Left ventricle myocardium inferior (tissue), 1 donor: ENCODE data around the gene PALLD. TPM values are rescaled to one million over a fixed set of nuclear protein-coding genes. Genes with fewer than 3 reads are reported as not detected.
A peak's percentile ranks its signal among the peaks of the same experiment; 100 is the strongest.

ENCODE experiments used
- DNase-seq: peaks from one replicate; pipeline ENCODE4 v3.0.0-alpha.2; 2020
- H3K27ac ChIP-seq: fragments of 200-600 bp; replicated peaks from 2 replicates; pipeline ENCODE4 v1.8.0; 2021
- H3K27me3 ChIP-seq: fragments of 200-600 bp; 2 replicates; pipeline ENCODE4 v1.8.0; 2021; ENCODE audit warnings: low read depth
- H3K36me3 ChIP-seq: fragments of 200-600 bp; 2 replicates; pipeline ENCODE4 v1.8.0; 2021
- H3K4me1 ChIP-seq: fragments of 200-600 bp; 2 replicates; pipeline ENCODE4 v1.8.0; 2021
- H3K4me3 ChIP-seq: fragments of 200-600 bp; 2 replicates; pipeline ENCODE4 v1.8.0; 2021; ENCODE audit warnings: mild to moderate bottlenecking, moderate library complexity
- H3K9me3 ChIP-seq: fragments of 200-600 bp; replicated peaks from 2 replicates; pipeline ENCODE4 v1.8.0; 2021
- intact Hi-C: fragments of 100-400 bp; cut with micrococcal nuclease; formaldehyde crosslinking; loops from one replicate; pipeline ENCODE4 v1.11.0; 2022
- total RNA-seq: library from RNA; stranded (reverse); fragmentation: NEBNext Ultra II Directional; extraction: Animal tissue kit (Norgen Biotek cat#: 25700); gene quantifications from one replicate; pipeline ENCODE4 v1.2.1, GENCODE V29; 2021
- TF ChIP-seq, protein P1 (sequence below): fragments of 200-600 bp; IDR thresholded peaks from 2 replicates; pipeline ENCODE4 v1.8.0; 2021; ENCODE audit warnings: antibody characterized with exemption, mild to moderate bottlenecking, borderline replicate concordance
- donor health status: DM: no; HTN: yes; CAD: no; lungs with severe emphysema.

The PALLD gene
- total RNA-seq, 1 donor from 2014 or later: 871 TPM

DNA sequence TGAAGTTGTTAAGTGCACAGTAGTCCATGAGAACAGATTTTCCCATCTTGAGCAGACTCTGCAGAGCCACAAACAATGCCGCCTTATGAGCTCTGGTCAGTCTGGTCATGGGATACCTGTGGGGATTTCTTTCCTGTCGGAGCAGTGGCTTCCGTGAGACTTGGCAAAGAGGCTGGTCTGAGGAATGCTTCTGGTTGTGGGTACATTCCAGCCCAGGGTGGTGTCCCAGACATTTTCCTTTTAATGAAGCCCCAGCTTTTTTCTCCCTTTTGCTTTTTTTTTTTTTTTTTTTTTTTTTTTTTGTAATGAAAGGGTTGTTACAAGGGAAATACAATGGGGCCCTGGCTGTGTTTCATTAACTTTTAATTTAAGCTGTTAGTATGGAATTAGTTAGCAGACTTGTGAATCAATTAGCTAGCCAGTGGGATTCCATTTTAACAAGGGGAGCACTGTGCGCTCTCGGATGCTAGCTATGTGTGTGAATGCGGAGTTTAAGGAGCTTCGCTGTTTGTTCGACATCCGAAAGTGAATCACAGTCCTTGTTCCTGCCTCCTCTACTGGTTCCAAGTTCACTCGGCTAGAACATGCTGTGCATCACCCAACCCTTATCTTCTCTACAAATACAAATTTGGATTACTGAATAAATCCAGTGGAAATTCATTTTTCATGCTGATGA is 288.1 kb downstream of the PALLD start:
- H3K27ac ChIP-seq: peak overlapping the region; percentile 58
- intact Hi-C loops: no loop called here
- H3K4me1 ChIP-seq: peaks cover 32% of the 10 kb centered on the region
- H3K27me3 ChIP-seq: no peaks in the 10 kb centered on the region
- H3K36me3 ChIP-seq: no peaks in the 10 kb centered on the region
- TF ChIP-seq, protein P1, sequence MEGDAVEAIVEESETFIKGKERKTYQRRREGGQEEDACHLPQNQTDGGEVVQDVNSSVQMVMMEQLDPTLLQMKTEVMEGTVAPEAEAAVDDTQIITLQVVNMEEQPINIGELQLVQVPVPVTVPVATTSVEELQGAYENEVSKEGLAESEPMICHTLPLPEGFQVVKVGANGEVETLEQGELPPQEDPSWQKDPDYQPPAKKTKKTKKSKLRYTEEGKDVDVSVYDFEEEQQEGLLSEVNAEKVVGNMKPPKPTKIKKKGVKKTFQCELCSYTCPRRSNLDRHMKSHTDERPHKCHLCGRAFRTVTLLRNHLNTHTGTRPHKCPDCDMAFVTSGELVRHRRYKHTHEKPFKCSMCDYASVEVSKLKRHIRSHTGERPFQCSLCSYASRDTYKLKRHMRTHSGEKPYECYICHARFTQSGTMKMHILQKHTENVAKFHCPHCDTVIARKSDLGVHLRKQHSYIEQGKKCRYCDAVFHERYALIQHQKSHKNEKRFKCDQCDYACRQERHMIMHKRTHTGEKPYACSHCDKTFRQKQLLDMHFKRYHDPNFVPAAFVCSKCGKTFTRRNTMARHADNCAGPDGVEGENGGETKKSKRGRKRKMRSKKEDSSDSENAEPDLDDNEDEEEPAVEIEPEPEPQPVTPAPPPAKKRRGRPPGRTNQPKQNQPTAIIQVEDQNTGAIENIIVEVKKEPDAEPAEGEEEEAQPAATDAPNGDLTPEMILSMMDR: no peak
- H3K9me3 ChIP-seq: no peaks in the 10 kb centered on the region
- DNase-seq: no peak
- H3K4me3 ChIP-seq: no peak overlapping the region

GRCh38 chr4:168787334-168787733 is 290.5 kb downstream of the PALLD start:
- TF ChIP-seq, protein P1: no peak
- Histone ChIP-seq H3K4me1 (peaks cover 25% of the 10 kb centered on the region), H3K9me3 (no peaks in the 10 kb centered on the region), H3K27ac (no peak overlapping the region), H3K27me3 (no peaks in the 10 kb centered on the region), H3K36me3 (no peaks in the 10 kb centered on the region), H3K4me3 (no peak overlapping the region)
- intact Hi-C loops: no loop called here
- DNase-seq: no peak

GRCh38 chr4:168787801-168788595 is 291.1 kb downstream of the PALLD start:
- no peak for DNase-seq
- H3K4me3 ChIP-seq: no peak overlapping the region
- H3K27ac ChIP-seq: no peak overlapping the region
- intact Hi-C loops: no loop called here
- H3K27me3 ChIP-seq: no peaks in the 10 kb centered on the region
- peaks cover 25% of the 10 kb centered on the region for H3K4me1 ChIP-seq
- H3K36me3 ChIP-seq: no peaks in the 10 kb centered on the region
- TF ChIP-seq, protein P1: no peak
- H3K9me3 ChIP-seq: no peaks in the 10 kb centered on the region

GRCh38 chr4:168790898-168791297 is 294.0 kb downstream of the PALLD start:
- intact Hi-C loops: no loop called here
- Histone ChIP-seq H3K36me3 (no peaks in the 10 kb centered on the region), H3K4me3 (no peak overlapping the region), H3K27me3 (no peaks in the 10 kb centered on the region), H3K27ac (peak overlapping the region; percentile 54), H3K9me3 (no peaks in the 10 kb centered on the region), H3K4me1 (peaks cover 25% of the 10 kb centered on the region)
- DNase-seq: no peak
- TF ChIP-seq, protein P1: no peak

DNA sequence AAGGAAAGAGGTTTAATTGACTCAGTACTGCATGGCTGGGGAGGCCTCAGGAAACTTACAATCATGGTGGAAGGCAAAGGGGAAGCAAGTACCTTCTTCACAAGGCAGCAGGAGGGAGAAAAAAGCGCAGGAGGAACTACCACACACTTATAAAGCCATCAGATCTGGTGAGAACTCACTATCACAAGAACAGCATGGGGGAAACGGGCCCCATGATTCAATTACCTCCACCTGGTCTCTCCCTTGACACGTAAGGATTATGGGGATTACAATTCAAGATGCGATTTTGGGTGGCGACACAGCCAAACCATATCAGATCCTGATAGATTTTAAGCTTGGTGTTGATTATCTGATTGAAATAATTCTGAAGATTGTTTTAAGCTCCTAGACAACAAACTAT is 294.5 kb downstream of the PALLD start:
- Histone ChIP-seq H3K27me3 (no peaks in the 10 kb centered on the region), H3K4me3 (no peak overlapping the region), H3K27ac (peak overlapping the region; percentile 54), H3K9me3 (no peaks in the 10 kb centered on the region), H3K36me3 (no peaks in the 10 kb centered on the region), H3K4me1 (peaks cover 30% of the 10 kb centered on the region)
- DNase-seq: no peak
- intact Hi-C loops: no loop called here
- TF ChIP-seq, protein P1: no peak
